ENCODE results near the gene RSPH10B2. TPM values are rescaled to one million over a fixed set of nuclear protein-coding genes. Genes with fewer than 3 reads are reported as not detected.
A peak's percentile ranks its signal among the peaks of the same experiment; 100 is the strongest.

RSPH10B2 gene
- total and polyA plus RNA-seq, 2 of the 13 experiments (the other 11 are each of a cell fraction or from before 2014, with no cell fraction given) = 0.31 TPM; not detected in 1

GRCh38 chr7:6706666-6707407 lies 47.1 kb upstream of the RSPH10B2 start, which contains the start of gene ZNF12 (continued):
- TF ChIP-seq BCLAF1 (IDR thresholded peaks at IDR 0.05) = no peak
- 0 out of 2 replicates have a peak, but pooled peaks have one; percentile 49 for TF ChIP-seq RNF2 (conservative IDR thresholded peaks at IDR 0.05; ENCODE audit: low read depth)
- TF ChIP-seq ZNF441 (CRISPR knock-in tag; IDR thresholded peaks at IDR 0.05; ENCODE audit: borderline replicate concordance) = 0 out of 2 replicates have a peak, but pooled peaks have one; percentile 46
- TF ChIP-seq YEATS2 (CRISPR knock-in tag; IDR thresholded peaks at IDR 0.05; ENCODE audit: borderline replicate concordance) = peak; percentile 68; the same call in 1 of the 2 replicates
- peak; percentile 58 for TF ChIP-seq HNF1B (CRISPR knock-in tag; IDR thresholded peaks at IDR 0.05)
- no peak for TF ChIP-seq TOE1 (CRISPR knock-in tag; IDR thresholded peaks at IDR 0.05)
- TF ChIP-seq KMT2A (CRISPR knock-in tag; IDR thresholded peaks at IDR 0.05) = peak; percentile 87
- TF ChIP-seq XRCC5 (optimal IDR thresholded peaks at IDR 0.05; ENCODE audit: low read length) = peak; percentile 28
- TF ChIP-seq ZNF598 (CRISPR knock-in tag; IDR thresholded peaks at IDR 0.05; ENCODE audit: borderline replicate concordance) = no peak
- no peak for TF ChIP-seq ZNF383 (CRISPR knock-in tag; IDR thresholded peaks at IDR 0.05; ENCODE audit: borderline replicate concordance)
- peak; percentile 62 for TF ChIP-seq TFDP2 (CRISPR knock-in tag; IDR thresholded peaks at IDR 0.05)
- peak; percentile 76; the same call in 1 of the 2 replicates for TF ChIP-seq ZBTB2 (CRISPR knock-in tag; IDR thresholded peaks at IDR 0.05; ENCODE audit: low read depth)
- no peak; the same call in 1 of the 2 replicates for TF ChIP-seq ZSCAN9 (CRISPR knock-in tag; IDR thresholded peaks at IDR 0.05; ENCODE audit: borderline replicate concordance)
- TF ChIP-seq ZNF546 (CRISPR knock-in tag; conservative IDR thresholded peaks at IDR 0.05) = peak; percentile 72; the same call in 1 of the 2 replicates
- TF ChIP-seq GZF1 (CRISPR knock-in tag; IDR thresholded peaks at IDR 0.05) = no peak
- peak; percentile 43; the same call in 1 of the 2 replicates for TF ChIP-seq ZNF205 (CRISPR knock-in tag; IDR thresholded peaks at IDR 0.05)
- TF ChIP-seq ZNF30 (CRISPR knock-in tag; IDR thresholded peaks at IDR 0.05) = no peak
- 0 out of 2 replicates have a peak, but pooled peaks have one; percentile 54 for TF ChIP-seq ZNF329 (CRISPR knock-in tag; IDR thresholded peaks at IDR 0.05; ENCODE audit: low read depth)

All from HepG2 (cell line).